Body of pancreas (tissue), 4 donors: ENCODE data around the gene RSRC1. TPM values are rescaled to one million over a fixed set of nuclear protein-coding genes. Genes with fewer than 3 reads are reported as not detected.

ENCODE experiments used
- ATAC-seq: fragments of 150-250 bp; one replicate; pipeline ENCODE4 v1.9.1; 2016
- DNase-seq, 4 donors: peaks; one replicate each; pipeline ENCODE4 v3.0.0-alpha.2; 2019
- H3K27ac ChIP-seq, 4 donors: fragments of 200-600 bp; sonication (generic); 1 replicate in 3 of 4; 2 replicates in 1 of 4; pipeline versions ENCODE4 v1.5.1 to v1.6.1; 2016 to 2019; ENCODE audit warnings: mild to moderate bottlenecking in 1 of 4, mixed read lengths in 1 of 4, moderate library complexity in 1 of 4
- H3K27me3 ChIP-seq, 2 donors: fragments of 200-600 bp; sonication (generic); one replicate each; pipeline ENCODE4 v1.6.0; 2016; ENCODE audit warnings: mild to moderate bottlenecking in 1 of 2
- H3K36me3 ChIP-seq, 2 donors: fragments of 200-600 bp; sonication (generic); replicated peaks in 1 of 2; 2 replicates each; pipeline ENCODE4 v1.5.1; 2016; ENCODE audit warnings: low read depth in 2 of 2; ENCODE audit not compliant: insufficient read depth in 1 of 2
- H3K4me1 ChIP-seq: fragments of 200-600 bp; sonication (generic); one replicate; pipeline ENCODE4 v1.6.0; 2016
- H3K4me3 ChIP-seq, 2 donors: fragments of 200-600 bp; sonication (generic); 1 replicate in 1 of 2; 2 replicates in 1 of 2; pipeline ENCODE4 v1.5.1; 2016 to 2019
- H3K9me3 ChIP-seq, 3 donors: fragments of 200-600 bp; sonication (generic); 1 replicate in 2 of 3; 2 replicates in 1 of 3; pipeline ENCODE4 v1.5.1; 2016
- POLR2A ChIP-seq, 3 donors: fragments of 450-650 bp; IDR thresholded peaks; one replicate each; pipeline ENCODE4 v1.6.1; 2016; ENCODE audit warnings: antibody characterized with exemption in 3 of 3, mild to moderate bottlenecking in 2 of 3
- WGBS, 2 donors: methylation state at CpG; one replicate each; pipeline ENCODE4 v1.1.5; 2017; 5-methylcytosine and 5-hydroxymethylcytosine counted together
- intact Hi-C: fragments of 100-400 bp; cut with DNase I; formaldehyde crosslinking; loops from one replicate; pipeline ENCODE4 v1.15.1; 2023
- total RNA-seq, 2 donors: library from RNA; depleted of rRNA; stranded (reverse); fragments of >200 nt; gene quantifications; one replicate each; pipeline ENCODE4 v1.1.0, GENCODE V29; 2016
- TF ChIP-seq, protein P1 (sequence below), 7 experiments: fragments of 450-650 bp in 4 of 7; fragments of 200-600 bp in 3 of 7; sonication (generic) in 3 of 7; IDR thresholded peaks; one replicate each; pipeline ENCODE4 v1.5.1; 2016 to 2019; ENCODE audit warnings: antibody characterized with exemption in 7 of 7

Gene RSRC1
- total RNA-seq, 2 donors from 2014 or later = 18.5 to 21.5 TPM

DNA sequence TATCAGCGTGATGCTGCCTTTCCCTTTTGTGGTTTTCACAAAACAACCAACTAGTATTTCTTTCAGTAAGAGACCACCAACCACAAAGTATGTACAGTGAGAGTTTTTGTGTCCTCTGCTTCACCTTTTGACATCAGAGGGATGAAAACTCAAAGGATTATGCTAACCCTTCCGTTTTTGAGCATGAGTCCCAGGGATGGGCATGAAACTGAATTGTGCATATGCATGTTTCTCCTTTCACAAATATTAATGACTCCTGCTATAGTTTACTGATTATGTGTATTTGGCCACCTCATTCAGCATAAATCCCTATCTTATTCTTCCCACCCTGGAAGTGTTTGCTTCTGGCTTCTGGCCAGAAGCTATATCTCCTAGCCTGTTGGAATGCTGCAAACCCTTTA, 59.2 kb downstream of the RSRC1 start:
- ATAC-seq (no peak), DNase-seq (no peak)
- no peak overlapping the region for H3K27ac ChIP-seq
- H3K4me1 ChIP-seq = peaks cover 6% of the 10 kb centered on the region
- 69 to 77% methylated on average over 2 of the region's 2 CpGs for WGBS, 2 donors
- H3K9me3 ChIP-seq = no peaks in the 10 kb centered on the region
- no peak overlapping the region for H3K4me3 ChIP-seq
- no peaks in the 10 kb centered on the region for H3K27me3 ChIP-seq
- intact Hi-C loops = no loop called here
- H3K36me3 ChIP-seq = no peaks in the 10 kb centered on the region
- no peak for TF ChIP-seq POLR2A (IDR thresholded peaks at IDR 0.05)
- TF ChIP-seq, protein P1, sequence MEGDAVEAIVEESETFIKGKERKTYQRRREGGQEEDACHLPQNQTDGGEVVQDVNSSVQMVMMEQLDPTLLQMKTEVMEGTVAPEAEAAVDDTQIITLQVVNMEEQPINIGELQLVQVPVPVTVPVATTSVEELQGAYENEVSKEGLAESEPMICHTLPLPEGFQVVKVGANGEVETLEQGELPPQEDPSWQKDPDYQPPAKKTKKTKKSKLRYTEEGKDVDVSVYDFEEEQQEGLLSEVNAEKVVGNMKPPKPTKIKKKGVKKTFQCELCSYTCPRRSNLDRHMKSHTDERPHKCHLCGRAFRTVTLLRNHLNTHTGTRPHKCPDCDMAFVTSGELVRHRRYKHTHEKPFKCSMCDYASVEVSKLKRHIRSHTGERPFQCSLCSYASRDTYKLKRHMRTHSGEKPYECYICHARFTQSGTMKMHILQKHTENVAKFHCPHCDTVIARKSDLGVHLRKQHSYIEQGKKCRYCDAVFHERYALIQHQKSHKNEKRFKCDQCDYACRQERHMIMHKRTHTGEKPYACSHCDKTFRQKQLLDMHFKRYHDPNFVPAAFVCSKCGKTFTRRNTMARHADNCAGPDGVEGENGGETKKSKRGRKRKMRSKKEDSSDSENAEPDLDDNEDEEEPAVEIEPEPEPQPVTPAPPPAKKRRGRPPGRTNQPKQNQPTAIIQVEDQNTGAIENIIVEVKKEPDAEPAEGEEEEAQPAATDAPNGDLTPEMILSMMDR (IDR thresholded peaks at IDR 0.05) = no peak

DNA sequence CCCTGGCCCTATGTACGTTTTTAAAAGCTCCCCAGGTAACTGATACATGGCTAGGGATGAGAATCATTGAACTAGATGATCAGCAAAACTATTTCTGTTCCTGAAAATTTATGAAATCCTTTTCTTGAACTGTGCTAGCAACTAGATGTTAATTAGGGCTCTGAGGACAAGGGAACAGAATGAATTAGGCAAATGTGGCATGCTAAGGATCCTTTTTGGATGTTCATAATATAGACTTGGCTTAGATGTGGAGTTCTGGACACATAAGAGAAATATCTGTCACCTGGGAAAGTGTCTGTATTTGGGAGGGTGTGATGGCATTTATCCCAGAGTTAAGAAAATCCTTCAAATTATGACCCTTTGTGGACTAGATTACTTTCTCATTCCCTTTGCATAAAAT, 71.2 kb downstream of the RSRC1 start:
- TF ChIP-seq, protein P1 (IDR thresholded peaks at IDR 0.05) = no peak
- TF ChIP-seq POLR2A (IDR thresholded peaks at IDR 0.05) = no peak
- Histone ChIP-seq H3K9me3 (no peaks in the 10 kb centered on the region), H3K4me1 (no peaks in the 10 kb centered on the region), H3K36me3 (no peaks in the 10 kb centered on the region), H3K4me3 (no peak overlapping the region), H3K27ac (no peak overlapping the region), H3K27me3 (no peaks in the 10 kb centered on the region)
- no peak for DNase-seq
- WGBS, 2 donors = 81 to 91% methylated on average over 1 of the region's 1 CpG
- intact Hi-C loops = no loop called here
- ATAC-seq = no peak

DNA sequence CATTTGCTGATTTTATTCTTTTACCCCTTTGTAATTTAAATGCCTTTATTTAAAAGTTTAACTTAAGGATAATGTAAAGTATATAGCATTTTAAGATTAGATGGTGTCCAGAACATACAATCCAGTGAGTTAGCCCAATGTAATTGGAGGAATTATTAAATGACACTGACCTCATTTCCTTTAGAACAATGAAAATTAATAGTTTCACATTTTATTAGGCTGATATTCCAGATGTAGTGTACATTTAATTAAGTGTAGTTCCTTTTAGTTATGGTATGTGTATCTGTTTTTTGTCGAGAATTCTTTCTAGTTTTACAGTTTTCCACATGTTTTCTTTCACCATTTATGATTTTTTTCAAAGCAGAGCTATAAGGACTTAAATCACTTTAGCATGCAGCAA, 75.8 kb downstream of the RSRC1 start:
- WGBS, 2 donors = 92 to 95% methylated on average over 1 of the region's 1 CpG
- Histone ChIP-seq H3K4me1 (no peaks in the 10 kb centered on the region), H3K4me3 (no peak overlapping the region), H3K27ac (no peak overlapping the region), H3K9me3 (no peaks in the 10 kb centered on the region), H3K36me3 (no peaks in the 10 kb centered on the region), H3K27me3 (no peaks in the 10 kb centered on the region)
- DNase-seq (no peak), ATAC-seq (no peak)
- TF ChIP-seq POLR2A (IDR thresholded peaks at IDR 0.05) = no peak
- TF ChIP-seq, protein P1 (IDR thresholded peaks at IDR 0.05) = no peak
- intact Hi-C loops = no loop called here

DNA sequence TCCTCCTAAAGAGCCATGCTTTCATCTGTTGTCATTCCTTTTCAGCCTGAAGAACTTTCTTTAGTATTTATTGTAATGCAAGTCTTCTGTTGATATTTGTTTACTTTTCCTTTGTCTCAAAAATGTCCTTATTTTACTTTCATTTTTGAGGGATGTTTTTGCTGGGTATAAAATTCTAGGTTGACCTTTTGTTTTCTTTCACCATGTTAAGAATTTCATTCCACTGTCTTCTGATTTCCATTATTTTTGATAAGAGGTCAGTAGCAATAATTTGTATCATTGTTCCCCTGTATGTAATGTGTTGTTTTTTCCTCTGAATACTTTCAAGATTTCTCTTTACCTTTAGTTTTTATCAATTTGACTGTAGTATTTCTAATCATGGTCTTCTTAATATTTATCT, 91.1 kb downstream of the RSRC1 start:
- TF ChIP-seq, protein P1 (IDR thresholded peaks at IDR 0.05) = no peak
- TF ChIP-seq POLR2A (IDR thresholded peaks at IDR 0.05) = no peak
- ATAC-seq = no peak
- intact Hi-C loops = no loop called here
- H3K9me3 ChIP-seq = peaks cover 0 to 6% (median 0%) of the 10 kb centered on the region in 3 donors
- H3K27ac ChIP-seq = no peak overlapping the region
- H3K36me3 ChIP-seq = no peaks in the 10 kb centered on the region
- no peak overlapping the region for H3K4me3 ChIP-seq
- DNase-seq = no peak
- H3K27me3 ChIP-seq = no peaks in the 10 kb centered on the region
- H3K4me1 ChIP-seq = no peaks in the 10 kb centered on the region

DNA sequence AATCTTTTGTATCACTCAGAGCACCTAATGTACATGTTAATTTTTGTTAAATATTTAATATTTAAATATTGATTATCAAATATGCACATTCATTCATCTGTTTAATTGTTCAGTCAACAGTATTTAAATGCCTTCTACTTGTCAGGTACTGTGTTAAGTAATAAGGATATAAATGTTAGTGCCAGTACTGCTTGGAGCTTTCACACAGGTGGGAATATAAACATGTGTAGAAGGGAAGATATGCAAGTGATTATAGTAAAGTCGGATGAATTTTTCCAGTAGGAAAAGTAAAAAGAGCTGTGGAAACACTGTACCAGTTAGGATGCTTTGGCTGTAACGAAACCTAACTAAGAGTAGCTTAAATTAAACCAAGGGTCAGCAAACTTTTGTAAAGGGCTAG, 95.4 kb downstream of the RSRC1 start:
- TF ChIP-seq, protein P1 (IDR thresholded peaks at IDR 0.05) = no peak
- no peak for TF ChIP-seq POLR2A (IDR thresholded peaks at IDR 0.05)
- no peaks in the 10 kb centered on the region for H3K27me3 ChIP-seq
- ATAC-seq = no peak
- WGBS, 2 donors = 17 to 42% methylated on average over 2 of the region's 2 CpGs
- no peak overlapping the region for H3K27ac ChIP-seq
- no peaks in the 10 kb centered on the region for H3K4me1 ChIP-seq
- no peak overlapping the region for H3K4me3 ChIP-seq
- H3K9me3 ChIP-seq = no peaks in the 10 kb centered on the region
- intact Hi-C loops = no loop called here
- H3K36me3 ChIP-seq = no peaks in the 10 kb centered on the region
- no peak for DNase-seq
